GM19351 (cell line): Measurements from ENCODE around the gene COG4.

Experiments used
- ATAC-seq: cut with Tn5 transposase; IDR thresholded peaks from one replicate; pipeline ENCODE4 v1.9.1; 2021; ENCODE audit warnings: mild to moderate bottlenecking, moderate library complexity; ENCODE audit not compliant: unreplicated experiment

The COG4 gene

DNA sequence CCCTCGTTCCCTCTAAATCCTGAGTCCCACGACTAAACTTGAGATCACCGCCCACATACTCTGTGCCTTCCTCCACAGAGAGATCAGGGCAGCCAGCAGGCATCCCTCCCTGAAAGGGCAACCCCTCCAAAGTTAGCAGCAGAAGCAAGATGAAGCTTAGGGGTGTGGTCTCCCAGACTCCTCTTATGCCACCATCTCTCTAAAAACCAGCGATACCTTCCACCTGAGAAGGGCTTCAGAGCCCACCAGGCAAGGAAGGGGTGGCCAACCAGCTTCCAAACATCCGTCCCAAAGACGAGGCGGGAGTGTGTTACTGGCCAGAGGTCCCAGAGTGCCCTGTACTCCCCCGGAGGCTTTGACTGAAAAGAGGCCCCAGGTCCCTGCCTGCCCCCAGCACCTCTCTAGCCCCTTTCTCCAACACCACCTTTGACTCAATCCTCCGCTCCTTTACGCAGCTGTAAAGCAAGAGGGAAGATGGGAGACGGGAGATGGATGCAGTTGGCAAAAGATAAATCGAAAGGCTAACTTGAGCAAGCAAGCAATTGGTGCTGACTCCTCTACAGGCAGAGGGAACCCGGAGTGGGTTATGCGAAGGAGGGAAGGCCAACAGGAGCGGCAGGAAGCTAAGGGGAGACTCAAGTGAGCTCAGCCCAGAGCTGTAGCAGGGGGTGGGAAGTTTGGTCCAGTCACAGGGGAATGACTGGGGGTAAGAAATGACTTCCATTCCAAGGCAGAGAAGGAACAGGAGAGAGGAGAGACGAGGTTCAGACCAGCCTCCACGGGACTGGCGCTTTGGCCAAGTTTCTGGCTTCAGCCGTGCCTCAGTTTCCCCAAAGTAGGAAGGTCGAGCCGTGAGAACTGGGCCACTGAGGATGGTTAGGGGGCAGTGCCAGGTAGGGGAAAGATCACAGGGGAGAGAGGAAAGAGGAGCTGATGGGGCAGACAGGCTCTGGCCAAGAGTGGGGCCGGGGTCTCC is 85.5 kb downstream of the COG4 start:
- ATAC-seq = no peak

DNA sequence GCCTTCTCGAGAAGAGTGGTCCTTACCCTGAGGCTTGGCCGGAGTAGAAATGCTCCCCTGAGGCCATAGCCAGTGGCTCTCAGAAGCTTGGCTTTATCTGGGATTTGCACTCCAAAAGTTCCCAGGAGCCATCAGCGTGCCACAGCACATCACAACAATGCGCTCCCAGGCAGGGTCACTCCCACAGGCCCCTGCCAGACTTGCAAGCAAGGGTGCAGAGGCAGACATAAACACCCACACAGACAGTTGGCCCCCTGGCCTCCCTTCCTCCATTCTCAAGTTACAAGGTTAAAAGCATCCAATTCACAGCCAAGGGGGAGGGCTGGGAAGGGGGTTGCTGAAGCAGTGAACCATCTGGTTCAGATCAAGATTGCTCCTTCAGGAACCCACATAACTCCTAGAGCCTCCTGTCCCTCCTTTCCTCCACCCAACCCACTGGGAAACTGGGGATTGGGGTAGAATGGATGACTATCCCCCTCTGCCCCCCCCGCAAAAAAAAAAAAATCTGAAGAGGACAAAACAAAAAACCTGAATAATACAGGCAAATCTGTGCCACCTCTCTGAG is 86.3 kb downstream of the COG4 start:
- no peak for ATAC-seq

DNA sequence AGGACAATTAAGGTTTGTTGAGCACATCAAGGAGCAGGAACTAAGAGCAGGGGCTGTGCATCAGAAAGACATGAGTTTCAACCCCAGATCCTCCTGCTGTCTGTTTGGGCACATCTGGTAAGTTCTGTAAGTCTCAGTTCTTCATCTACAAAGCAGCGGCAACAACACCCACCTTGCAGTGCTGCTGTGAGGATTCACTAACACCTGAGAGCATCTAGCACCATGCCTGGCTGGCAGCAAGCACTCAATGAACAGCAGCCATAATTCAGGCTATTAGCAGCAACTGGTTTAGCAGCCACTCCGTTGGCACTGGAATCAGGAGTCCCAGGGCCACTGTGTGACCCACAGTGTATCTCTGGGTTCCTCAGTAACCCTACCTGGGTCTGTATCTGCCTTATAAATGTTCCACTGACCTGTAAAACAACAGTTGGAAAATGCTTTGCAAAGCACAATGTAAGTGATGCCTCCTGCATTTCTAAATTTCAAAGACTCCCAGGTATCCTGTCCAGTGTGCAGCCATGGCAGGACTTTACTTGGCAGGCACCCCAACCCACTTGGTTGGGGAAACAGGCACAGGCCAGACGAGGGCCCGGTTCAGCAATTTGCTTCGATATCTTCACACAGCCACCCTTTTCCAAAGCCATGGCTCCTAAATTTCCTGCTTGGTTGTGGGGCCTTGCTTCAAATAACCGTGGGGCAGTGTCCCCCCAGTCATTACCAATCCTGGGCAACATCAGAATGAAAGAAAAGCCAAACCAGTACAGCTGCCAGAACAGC is 88.7 kb downstream of the COG4 start:
- no peak for ATAC-seq

DNA sequence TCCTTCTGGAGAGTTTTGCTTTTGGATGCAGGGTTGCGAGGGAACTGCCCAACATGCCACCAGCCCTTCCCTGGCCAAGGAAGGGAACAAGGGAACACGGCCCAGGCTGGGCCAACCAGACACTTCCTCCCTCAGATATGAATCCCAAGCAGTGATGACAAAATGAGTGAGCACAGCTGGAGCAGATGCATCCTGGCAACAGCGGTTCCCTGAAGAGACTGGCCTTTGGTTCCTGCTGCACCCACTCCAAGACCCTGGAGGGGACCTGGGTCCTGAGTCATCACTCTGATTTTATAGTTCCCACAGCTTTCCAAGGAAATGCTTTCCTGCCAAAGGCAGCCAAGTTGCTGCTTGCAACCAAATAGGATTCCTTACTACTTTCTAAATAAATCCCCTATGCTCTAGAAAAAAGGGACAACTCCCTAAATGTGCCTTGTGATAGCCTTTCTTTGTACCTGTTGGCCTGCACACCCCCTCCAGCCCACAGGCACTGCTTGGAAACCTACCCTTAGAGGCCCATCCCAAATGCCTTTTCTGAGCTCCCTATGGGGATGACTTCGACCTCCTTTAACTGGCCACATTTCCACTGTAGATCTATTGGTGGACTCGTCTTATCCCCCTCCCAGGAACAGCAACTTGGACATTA is 89.8 kb downstream of the COG4 start:
- ATAC-seq = no peak

DNA sequence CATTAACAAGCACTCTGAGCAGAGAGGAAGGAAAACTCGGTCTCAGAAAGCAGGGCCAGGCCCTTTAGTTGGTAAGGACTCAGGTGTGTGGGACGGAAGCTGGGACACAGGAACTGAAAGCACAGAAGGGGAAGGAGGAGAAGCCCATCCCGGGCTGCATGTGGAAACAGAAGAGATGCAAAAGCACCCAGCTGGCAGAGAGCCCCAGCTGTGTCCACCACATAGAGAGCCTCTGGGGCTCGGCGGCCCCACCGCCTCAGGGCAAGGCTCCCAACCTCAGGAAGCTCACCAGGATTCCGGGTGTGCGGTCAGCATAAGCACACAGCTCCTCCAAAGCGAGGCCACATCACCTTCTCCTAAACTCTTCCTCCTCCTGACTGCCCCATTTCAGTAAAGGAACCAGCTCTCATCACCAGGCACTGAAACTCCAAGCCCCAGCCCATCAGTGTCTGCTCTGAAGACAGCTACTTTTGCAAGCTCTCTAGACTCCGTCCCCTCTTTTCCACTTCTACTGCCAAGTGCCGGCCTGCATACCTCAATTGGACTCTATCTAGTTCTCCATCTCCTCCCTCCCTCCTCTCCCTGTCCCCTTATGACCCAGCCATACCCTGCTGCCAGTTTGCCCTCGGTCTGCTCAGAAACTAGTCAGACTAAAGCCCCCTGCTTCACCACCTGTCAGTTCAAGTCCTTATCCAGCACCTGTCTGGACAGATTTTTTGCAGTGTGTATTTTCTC is 90.5 kb downstream of the COG4 start:
- ATAC-seq = no peak

DNA sequence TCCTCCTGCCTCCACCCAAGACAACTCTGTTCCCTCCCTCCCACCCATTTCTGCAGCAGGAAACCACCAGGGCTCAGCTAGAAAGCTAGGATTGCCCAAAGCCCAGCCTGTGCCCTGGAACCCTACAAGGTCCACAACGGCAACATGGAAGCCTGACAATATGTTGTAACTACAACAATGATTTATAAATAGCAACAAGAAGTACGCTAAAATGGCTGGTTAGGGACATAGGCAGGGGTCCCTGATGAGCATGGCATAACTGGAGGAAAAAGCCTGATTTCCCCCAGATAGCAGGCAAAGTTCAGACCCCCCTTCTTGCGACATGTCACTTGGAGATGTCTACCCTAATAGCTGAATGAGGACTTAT is 91.0 kb downstream of the COG4 start:
- no peak for ATAC-seq

DNA sequence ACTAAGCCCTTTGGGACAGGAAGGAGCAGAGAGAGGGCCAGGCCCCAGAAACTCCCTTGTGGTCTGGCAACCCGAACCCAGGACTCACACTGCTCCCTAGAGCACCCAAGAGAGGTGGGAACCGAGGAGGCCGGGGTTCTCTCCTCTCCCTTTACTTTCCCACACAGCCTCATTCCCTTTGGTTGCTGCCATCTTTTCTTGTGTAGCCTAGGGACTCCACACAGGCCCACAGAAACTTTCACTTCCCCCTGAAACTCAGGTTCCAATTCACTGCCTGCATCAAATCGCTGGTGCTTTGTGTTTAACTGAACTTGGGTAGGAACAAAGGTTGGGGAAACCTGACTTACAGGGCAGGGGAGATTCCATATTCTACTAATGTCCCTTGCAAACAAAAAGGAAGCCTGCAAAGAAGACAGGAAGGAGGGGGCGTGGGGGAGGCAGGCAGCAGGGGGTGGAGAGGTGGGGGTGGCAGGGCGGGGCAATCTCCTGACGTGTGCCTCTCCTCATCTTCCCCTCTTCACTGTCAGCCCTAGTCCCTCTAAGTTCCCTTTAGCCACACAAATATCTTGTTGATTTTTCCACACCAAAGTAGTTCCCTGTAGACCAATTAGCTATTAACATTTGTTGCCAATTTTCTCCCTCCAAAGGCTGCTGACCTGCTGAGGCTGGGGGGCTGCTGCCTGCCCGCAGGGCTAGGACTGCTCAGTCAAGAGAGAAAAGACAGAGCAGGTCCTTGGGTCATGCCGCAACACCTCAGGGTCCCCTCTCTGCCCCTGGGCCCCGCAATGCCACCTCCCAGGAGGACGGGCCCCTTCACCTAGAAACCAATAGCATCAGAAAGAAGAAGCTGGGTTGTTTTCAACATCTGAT is 92.5 kb downstream of the COG4 start:
- peak; percentile 57 for ATAC-seq
